ENCODE data around the gene DNAL4. TPM values are rescaled to one million over a fixed set of nuclear protein-coding genes. Genes with fewer than 3 reads are reported as not detected.

DNAL4 gene
- total RNA-seq, 1 donor from 2014 or later = 19.9 TPM

- TF ChIP-seq, protein P1, sequence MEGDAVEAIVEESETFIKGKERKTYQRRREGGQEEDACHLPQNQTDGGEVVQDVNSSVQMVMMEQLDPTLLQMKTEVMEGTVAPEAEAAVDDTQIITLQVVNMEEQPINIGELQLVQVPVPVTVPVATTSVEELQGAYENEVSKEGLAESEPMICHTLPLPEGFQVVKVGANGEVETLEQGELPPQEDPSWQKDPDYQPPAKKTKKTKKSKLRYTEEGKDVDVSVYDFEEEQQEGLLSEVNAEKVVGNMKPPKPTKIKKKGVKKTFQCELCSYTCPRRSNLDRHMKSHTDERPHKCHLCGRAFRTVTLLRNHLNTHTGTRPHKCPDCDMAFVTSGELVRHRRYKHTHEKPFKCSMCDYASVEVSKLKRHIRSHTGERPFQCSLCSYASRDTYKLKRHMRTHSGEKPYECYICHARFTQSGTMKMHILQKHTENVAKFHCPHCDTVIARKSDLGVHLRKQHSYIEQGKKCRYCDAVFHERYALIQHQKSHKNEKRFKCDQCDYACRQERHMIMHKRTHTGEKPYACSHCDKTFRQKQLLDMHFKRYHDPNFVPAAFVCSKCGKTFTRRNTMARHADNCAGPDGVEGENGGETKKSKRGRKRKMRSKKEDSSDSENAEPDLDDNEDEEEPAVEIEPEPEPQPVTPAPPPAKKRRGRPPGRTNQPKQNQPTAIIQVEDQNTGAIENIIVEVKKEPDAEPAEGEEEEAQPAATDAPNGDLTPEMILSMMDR (conservative IDR thresholded peaks at IDR 0.05; ENCODE audit: low read depth, low read length) = no peak
- DNase-seq (ENCODE audit: low read depth) = no peak
- no peak overlapping the region for H3K4me3 ChIP-seq (ENCODE audit: low read depth, low read length)
These were observed 59.4 kb downstream of the DNAL4 start for GRCh38 chr22:38734421-38735100.

DNA sequence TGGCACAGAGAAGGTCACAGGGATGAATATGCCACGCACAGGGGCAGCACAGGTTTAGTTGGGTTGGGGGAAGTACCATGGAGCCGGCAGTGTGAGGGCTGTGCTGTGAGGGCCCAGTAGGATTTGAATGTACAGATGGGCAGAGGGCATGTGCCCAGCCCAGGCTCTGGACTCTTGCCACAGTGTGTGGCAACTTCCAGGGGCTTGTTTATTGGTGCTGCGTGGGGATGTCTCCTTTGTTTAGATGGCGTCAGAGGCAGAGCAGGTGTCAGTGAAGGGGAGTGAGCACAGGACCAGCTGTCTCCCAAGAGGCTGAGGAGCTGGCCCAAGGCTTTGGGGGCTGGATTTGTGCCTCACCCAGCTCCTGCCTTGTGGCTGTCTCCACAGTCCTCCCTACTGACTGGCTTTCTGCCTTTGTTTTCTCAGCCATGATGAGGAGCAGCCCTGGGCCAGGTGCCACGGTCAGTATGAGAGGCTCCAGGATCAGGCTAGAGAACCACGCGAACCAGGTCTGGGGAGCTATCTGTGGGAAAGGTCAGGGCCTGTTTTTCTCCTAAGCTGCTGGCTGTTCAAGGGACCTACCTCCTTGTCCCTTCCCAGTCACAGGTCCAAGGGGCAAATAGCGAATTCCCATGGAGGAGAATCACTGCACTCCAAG, 60.1 kb downstream of the DNAL4 start:
- H3K4me3 ChIP-seq (ENCODE audit: low read depth, low read length) = no peak overlapping the region
- DNase-seq (ENCODE audit: low read depth) = no peak
- TF ChIP-seq, protein P1 (conservative IDR thresholded peaks at IDR 0.05; ENCODE audit: low read depth, low read length) = no peak

- H3K4me3 ChIP-seq (ENCODE audit: low read depth, low read length) = no peak overlapping the region
- DNase-seq (ENCODE audit: low read depth) = no peak
- TF ChIP-seq, protein P1 (conservative IDR thresholded peaks at IDR 0.05; ENCODE audit: low read depth, low read length) = peak; percentile 81
These were observed 60.6 kb downstream of the DNAL4 start for GRCh38 chr22:38733329-38733723.

DNA sequence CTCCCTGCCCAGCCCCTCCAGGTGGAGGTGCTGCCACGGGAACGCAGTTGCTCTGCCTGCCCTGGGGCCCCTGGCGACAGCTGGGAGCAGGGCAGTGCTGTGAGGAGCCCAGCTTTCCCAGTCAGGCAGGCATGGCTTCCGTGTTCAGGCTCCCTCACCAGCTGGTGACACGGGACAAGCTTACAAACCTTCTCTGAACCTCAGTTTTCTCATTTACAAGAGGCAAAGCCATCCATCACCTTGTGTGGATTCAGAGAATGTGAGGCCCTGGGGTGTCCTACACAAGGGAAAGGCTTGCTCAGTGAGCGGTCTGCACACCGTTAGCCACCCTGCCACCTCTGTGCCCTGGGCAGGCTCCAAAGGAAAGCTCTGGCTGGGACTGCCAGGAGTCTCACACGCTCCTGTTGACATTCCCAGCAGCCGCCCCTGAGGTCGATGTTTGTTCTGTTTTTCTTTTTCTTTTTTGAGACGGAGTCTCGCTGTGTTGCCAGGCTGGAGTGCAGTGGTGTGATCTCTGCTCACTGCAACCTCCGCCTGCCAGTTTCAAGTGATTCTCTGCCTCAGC, 61.6 kb downstream of the DNAL4 start:
- no peak for DNase-seq (ENCODE audit: low read depth)
- no peak overlapping the region for H3K4me3 ChIP-seq (ENCODE audit: low read depth, low read length)
- TF ChIP-seq, protein P1 (conservative IDR thresholded peaks at IDR 0.05; ENCODE audit: low read depth, low read length) = no peak

- no peak overlapping the region for H3K4me3 ChIP-seq (ENCODE audit: low read depth, low read length)
- TF ChIP-seq, protein P1 (conservative IDR thresholded peaks at IDR 0.05; ENCODE audit: low read depth, low read length) = no peak
- no peak for DNase-seq (ENCODE audit: low read depth)
These were observed 62.2 kb downstream of the DNAL4 start for GRCh38 chr22:38731703-38732161.

DNA sequence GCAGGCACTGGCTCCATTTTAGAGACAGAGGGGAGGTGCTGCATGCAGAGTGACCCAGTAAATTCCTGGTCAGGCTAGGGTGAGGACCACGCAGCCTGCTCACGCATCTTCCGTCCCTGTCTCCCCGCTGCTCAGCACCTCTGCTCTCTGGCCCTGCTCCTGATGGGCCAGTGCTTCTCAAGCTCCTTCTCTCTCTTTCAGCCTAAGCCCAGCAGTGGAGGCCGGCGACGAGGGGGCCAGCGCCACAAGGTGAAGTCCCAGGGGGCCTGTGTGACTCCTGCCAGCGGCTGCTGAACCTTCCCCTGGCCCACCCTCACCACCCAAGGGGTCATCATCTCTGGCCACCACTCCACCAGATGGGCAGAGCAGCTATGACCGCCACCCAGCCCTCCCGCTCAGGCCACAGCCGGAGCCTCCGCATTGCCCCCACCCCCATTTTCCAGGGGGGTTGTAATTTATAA, 63.5 kb downstream of the DNAL4 start:
- TF ChIP-seq, protein P1 (conservative IDR thresholded peaks at IDR 0.05; ENCODE audit: low read depth, low read length) = no peak
- no peak for DNase-seq (ENCODE audit: low read depth)
- no peak overlapping the region for H3K4me3 ChIP-seq (ENCODE audit: low read depth, low read length)
